DMS53 treated with DMSO at 0.1 percent for 48 hours (cell line): ENCODE measurements around the gene CAMSAP2.
A peak's percentile ranks its signal among the peaks of the same experiment; 100 is the strongest.
"Not testable (repeated sequence)": the region's sequence is repeated elsewhere in the genome, so short reads cannot be mapped to it uniquely, and the experiment has no call there.

Source experiments
- DNase-seq: peaks from one replicate; lab custom pipeline; 2025; ENCODE audit not compliant: unreplicated experiment; lab: John Stamatoyannopoulos, UW

The CAMSAP2 gene

DNA sequence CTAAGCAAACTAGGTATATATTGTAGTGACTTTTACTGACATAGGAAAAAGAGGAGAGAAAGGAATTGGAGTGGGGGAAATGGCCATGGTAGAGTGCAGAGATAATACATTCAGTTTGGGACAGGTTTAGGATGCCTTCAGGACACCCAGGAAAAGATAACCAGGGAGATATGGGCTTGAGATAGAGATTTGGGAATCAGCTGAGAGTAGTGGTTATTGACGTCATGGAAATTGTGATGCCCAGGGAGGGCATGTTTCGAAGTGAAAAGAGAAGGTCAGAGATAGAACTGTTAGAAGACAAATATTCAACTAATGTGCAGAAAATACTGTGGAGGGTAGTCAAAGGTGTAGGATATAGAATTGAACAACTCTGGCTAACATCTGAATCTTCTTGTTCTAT is 40.6 kb downstream of the CAMSAP2 start:
- DNase-seq, result no peak

DNA sequence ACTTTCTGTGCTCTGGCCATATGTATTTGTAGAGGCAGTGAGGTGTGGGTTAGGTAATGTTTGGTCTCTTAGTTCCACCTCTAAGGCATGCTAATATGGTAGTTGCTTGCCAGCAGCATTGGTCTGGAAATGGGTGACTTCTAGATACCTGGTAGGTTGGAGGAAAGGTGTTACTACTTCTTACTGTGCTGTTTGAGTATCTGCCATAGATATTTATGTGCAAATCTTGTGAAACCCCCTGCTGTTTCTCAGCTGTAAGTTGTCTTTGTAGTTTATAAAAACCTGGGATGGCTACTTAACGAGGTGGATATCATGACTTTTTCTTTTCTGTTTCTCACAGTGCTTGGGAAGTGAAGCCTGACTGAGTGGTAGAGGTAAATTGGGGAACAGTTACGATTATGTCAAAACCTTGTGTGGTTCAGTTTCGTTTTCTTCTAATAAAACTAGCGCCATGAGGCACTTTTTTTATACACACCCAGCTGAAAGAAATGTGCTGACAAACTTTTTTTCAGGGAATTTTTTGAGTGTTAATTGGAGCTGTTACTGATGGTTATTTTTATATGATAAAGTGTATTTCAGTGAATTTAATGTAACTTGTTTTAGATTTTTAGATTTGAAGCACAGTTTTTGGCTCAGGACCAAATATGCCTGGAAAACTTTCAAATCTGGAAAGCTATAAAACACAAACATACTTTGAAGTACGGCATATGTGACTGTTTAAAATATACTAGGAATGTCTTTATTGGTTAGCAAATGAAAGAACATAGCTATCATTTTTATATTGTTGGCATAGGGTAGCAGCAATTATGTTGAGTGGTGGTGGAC is 42.1 kb downstream of the CAMSAP2 start:
- no peak for DNase-seq

DNA sequence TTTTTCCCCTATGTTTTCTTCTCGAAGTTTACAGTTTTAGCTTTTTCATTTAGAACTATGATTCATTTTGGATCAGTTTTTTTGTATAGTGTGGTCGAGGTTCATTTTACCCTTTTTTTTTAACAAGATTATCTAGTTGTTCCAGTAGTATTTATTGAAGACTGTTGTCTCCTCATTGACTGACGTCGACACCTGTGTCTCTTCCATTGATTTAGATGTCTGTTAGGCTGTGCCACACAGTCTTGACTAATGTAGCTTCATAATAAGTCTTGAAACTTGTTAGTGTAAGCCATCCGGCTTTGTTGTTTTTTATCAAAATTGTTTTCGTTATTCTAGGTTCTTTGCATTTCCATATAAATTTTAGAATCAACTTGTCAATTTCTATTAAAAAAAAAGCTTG is 45.2 kb downstream of the CAMSAP2 start:
- DNase-seq, result no peak

DNA sequence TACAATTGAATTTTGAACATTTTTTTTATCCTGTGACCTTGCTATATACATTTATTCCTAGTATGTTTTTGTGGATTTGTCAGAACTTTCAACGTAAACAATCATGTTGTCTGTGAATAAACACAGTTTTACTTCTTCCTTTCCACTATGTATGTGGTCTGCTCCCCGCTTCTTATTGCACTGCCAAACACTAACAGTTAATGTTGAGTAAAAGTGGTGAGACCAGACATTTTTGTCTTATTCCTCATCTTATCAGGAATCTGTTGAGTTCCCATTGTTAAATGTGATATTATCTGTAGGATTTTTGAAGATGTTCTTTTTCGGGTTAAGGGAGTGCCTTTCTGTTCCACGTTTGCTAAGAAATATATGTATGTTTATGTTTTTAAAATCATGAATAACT is 45.9 kb downstream of the CAMSAP2 start:
- DNase-seq, result no peak

DNA sequence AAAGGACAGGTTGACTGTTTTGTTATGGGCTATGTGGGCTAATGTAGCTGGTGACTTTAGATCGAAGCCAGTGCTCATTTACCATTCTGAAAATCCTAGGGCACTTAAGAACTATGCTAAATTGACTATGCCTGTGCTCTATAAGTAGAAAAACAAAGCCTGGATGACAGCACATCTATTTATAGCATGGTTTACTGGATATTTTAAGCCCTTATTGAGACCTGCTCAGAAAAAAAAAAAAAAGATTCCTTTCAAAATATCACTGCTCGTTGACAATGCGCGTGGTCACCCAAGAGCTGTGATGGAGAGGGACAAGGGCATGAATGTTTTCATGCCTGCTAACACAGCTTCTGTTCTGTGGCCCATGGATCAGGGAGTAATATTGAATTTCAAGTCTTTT is 48.1 kb downstream of the CAMSAP2 start:
- DNase-seq, result no peak

DNA sequence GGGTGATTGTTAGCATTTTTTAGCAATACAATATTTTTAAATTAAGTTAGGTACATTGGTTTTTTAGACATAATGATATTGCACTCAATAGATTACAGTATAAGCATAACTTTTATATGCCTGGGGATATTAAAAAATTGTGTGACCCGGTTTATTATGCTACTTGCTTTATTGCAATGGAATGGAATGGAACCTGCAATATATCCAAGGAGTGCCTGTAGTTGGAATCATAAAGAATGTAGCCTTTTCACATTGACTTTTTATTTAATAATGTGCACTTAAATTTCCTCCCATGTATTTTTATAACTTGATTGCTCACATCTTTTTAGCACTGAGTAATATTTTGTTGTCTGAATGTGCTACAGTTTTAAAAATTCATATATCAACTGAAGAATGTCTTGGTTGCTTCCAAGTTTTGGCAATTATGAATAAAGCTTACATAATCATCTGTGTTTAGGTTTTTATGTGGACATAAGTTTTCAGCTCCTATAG is 49.2 kb downstream of the CAMSAP2 start:
- no peak for DNase-seq

DNA sequence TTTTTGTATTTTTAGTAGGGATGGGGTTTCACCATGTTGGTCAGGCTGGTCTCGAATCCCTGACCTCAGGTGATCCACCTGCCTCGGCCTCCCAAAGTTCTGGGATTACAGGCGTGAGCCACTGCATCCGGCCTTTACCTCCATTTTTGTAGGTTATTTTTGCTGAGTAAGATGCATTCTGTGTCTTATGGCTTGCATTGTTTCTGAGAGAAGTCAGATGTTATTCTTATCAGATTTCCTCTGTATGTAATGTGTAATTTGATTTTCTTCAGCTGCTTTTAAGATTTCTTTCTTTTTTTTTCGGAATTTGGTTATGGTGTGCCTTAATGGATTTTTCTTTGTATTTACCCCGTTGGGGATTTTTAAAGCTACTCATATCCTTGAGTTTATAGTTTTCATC is 52.3 kb downstream of the CAMSAP2 start:
- DNase-seq, result not testable (repeated sequence)

DNA sequence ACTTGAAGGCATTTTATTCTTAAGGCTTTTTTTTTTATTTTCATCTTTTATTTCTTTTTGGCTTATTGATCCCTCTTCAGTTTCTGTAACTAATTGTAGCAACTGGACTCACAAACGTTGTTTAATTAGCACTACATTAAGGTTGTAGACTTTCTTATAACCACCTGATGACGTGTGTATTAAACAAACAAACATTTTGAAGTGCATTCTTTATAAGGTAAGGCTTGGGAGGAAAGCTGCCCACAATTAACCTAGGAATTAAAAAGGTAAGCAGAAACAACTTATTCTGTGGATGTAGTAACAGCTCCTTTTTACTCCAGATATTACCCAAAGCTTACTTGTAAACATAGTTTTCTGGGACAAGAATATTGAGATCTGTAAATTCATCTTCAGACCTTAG is 55.0 kb downstream of the CAMSAP2 start:
- no peak for DNase-seq

DNA sequence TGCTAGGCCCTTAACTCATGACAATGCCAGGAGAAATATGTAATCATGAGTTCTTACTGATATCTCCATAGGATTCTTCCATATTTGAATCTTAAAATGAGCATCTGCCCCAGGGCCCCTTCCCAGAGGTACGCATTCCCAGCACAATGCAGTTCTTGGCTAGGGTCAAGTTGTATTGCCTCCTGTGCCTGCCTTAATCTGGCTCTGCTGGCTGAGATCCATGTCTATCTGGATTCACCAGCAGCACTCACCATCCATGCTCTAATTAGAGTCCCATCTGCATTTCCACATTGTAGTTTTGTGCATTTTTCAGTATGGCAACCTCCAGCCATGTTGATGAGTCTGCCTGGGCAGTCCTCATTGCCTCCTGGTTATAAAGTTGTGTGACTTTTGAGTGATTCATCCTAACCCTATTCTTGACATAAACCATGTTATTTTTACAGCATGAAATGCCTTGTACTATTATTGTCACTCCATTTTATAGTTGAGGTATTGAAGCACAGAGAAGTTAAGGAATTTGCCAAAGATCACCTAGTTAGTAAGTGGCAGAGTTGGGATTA is 55.9 kb downstream of the CAMSAP2 start:
- DNase-seq, result no peak

DNA sequence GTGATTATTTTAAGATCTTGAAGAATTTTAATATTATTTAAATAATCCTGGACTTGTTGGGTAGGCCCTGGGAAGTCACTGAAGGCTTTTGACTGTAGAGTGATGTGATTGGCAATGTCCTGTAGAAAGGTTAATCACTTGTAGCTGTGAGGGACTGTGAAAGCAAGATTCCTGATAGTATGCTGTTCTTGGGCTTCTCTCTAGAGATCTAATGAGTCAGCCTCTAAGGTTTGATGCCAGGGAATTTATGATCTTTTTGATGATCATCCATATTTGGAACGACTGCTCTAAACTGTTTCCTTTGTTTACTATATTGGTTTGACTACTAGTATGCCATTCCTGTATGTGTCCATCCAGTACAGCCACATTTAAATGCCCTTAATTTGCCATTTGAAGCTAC is 56.5 kb downstream of the CAMSAP2 start:
- no peak for DNase-seq

DNA sequence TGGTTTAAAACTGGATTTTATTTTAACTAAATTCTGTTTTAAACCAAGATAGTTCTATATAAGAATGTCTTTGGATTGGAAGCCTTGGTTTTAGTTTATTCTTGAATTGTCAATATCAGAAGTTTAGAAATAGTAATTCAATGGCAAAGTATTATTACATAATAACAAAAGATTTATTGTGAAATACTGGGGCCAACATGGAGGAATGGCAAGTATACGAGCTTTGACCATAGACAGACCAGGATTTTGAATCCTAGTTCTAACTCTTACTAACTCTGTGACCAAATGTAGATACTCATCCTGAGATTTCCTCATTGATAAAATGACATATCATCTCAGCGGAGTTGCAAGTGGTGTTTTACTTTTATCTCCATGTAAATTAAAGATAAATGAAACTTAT is 63.3 kb downstream of the CAMSAP2 start:
- no peak for DNase-seq

DNA sequence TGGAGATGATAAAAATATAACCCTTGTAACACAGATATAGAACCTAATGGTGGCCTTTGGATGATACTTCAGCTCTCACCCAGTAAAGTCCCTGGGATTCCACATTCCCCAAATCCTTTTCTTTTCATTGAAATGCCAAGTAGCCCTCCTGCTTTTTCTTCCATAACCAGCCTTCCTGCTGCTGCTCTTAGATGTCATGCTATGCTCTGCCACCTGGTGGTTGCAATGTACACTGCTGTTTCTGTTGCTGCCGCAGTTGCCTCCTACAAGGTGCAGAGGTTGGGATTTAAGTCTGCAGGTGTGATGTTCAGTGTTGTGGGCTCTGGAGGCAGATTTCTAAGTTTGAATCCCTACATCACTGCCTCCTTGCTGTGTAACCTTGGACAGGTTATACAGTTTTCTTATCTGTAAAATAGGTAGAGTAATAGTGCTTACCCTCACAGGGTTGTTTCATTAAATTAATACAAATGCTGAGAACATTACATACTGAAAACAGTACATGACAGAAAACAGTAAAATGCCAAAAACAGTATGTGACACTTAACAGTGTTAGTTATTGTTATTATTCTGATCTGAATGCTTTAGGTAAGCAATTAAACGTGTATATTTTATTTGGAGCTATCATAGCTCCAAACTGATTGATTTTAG is 64.3 kb downstream of the CAMSAP2 start:
- peak; percentile 84 for DNase-seq

DNA sequence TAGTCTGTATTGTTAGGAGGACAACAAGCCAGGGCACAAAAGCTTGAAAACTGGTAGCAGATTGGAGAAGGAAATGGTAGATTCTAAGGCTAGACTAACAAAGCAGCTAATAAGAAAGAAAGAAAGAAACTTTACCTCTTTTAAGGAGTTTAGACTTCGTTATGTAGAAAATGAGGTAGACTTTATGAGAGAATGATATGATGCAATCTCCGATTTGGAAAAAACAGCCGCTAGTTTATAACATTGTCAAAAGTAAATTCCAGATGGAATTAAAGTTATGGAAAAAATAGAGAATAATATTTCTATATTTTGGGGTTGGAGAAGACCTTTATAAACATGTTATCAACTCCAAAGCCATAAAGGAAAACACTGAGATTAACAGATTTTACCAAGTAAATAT is 67.0 kb downstream of the CAMSAP2 start:
- DNase-seq, result no peak

DNA sequence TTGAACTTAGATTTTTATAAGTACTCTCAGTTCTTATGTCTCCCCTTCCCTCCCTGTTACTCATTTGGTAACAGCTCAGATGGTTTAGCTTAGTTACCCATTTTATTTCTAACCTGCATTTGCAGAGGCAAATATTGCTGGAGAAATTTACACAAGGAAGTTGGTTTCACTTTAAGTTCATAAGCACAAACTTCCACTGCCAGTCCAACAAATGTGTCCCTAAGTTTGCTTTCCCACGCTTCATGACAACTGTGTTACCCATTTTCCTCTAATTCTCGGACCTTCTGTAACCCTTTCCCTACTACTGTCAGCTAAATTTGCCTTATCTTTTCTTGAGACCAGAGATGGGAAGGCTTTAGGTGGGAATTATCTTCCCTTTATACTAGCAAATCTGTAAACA is 70.2 kb downstream of the CAMSAP2 start:
- DNase-seq, result no peak

DNA sequence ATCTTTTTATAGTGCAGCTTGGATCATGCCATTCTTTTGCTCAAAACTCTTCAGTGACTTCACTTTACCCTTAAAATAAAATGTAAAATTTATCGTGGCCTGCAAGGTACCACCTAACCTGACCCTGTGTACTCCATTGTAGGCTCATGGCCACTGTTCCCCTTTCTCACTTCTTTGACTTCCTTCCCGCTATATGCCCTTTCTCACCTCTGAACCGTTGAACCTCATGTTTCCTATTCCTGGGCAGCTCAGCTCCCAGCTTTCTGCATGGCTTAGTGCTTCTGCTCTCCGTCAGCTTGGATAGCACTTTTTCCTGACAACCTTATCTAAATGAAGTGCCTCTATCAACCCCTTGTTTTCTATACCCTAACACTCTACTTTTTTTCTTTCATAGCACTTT is 73.0 kb downstream of the CAMSAP2 start:
- DNase-seq, result no peak

DNA sequence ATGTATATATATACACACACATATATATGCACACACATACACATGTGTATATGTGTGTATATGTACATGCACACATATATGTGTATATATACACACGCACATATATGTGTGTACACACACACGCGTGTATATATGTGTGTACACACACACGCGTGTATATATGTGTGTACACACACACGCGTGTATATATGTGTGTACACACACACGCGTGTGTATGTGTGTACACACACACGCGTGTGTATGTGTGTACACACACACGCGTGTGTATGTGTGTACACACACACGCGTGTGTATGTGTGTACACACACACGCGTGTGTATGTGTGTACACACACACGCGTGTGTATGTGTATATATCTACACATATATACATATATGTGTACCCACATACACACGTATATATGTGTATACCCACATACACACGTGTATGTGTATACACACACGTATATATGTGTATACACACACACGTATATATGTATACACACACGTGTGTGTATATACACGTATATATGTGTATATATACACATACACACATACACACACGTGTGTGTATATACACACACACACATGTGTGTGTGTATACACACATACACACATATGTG is 78.0 kb downstream of the CAMSAP2 start:
- DNase-seq, result not testable (repeated sequence)

DNA sequence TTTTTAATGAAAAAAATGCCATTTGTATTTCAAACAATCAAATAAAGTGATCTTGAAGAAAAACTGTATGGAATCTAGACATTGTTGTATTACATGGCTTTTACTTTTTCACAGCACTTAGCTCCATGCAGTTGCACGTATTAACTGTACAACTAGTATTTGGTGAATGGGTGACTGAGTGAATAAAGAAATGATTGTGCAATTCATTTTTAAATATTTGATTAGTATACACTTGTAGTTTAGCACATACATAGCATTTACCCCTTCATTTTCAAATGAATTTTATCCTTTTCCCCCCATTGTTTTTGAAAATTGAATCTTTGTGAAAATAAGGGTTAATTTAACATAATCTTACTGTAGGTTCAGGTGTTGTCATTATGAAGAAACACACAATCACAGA is 79.6 kb downstream of the CAMSAP2 start:
- no peak for DNase-seq

DNA sequence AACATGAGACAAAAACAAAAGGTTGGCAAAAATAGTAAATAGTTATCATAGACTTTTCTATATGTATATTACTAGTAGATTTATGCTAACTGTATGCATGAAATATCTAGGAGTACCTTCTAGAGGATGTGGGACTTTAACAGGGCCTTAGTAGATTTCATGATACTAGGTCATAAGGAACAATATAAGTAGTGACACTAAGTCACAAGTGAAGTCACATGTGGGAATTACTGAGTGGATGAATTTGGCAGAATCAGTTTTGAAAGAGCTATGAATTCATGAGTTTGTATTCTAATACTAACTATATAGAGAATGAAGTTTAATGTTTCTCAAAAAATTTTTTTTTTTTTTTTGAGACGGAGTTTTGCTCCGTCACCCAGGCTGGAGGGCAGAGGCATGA is 81.0 kb downstream of the CAMSAP2 start:
- DNase-seq, result no peak

DNA sequence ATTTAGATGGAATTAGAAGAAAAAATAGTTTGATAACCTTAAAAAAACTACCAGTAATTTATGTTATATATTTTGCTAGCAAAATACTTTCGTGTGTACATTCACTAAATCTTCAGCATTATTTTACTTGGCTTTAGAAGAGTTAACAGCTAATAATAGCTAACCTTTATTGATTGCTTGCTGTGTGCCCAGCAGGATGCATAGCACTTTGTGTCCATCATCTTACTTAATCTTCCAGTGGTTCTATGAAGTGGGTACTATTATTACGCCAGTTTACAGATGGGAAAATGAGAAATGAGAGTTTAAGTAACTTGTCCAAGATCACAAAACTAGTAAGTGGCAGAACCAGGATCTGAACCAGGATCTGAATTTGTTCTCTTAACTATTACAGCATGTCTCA is 92.4 kb downstream of the CAMSAP2 start:
- DNase-seq, result no peak

DNA sequence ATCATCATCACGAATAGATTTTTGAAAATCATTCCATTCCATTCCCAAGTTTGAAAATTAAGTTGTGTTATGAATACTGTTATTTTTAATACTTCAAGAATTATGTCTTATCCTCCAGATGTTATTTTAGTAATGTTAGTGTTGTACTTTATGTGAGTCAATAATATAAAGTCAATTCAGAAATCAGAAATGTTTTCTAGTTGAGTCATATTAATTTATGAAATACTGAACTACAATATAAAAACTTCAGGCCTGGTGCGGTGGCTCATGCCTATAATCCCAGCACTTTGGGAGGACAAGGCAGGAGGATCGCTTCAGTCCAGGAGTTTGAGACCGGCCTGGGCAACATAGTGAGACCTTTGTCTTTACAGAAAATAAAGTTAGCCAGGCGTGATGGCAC is 95.7 kb downstream of the CAMSAP2 start:
- no peak for DNase-seq

DNA sequence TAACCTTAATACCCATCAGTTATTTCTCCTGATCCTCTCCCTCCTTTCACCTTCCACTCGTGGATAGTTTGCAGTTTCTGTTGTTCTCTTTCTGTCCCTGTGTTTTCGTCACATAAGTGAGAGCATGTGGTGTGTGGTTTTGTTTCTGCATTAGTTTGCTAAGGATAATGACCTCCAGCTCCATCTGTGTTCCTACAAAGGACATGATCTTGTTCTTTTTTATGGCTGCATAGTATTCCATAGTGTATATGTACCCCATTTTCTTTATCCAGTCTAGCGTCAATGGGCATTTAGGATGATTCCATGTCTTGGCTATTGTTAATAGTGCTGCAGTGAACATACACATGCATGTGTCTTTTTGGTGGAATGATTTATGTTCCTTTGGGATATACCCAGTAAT is 97.5 kb downstream of the CAMSAP2 start:
- DNase-seq, result no peak
